Renal cortex interstitium (tissue), 11 donors: ENCODE data around the gene KIF26A. TPM values are rescaled to one million over a fixed set of nuclear protein-coding genes. Genes with fewer than 3 reads are reported as not detected.
"Not testable (repeated sequence)": the region's sequence is repeated elsewhere in the genome, so short reads cannot be mapped to it uniquely, and the experiment has no call there.

ENCODE experiments used
- DNase-seq, 11 donors: peaks; one replicate each; pipeline ENCODE4 v3.0.0-alpha.2; 2013; ENCODE audit warnings: low read depth in 9 of 11, low spot score in 4 of 11; ENCODE audit errors: extremely low read depth in 1 of 11
- polyA plus RNA-seq, 3 donors: library from polyadenylated mRNA; unstranded; fragments of 120-200 nt; gene quantifications; one replicate each; pipeline ENCODE4 v1.2.1, GENCODE V29; 2013; ENCODE audit not compliant: insufficient read length in 3 of 3

The KIF26A gene
- polyA plus RNA-seq, 3 donors: 6.2 to 14.3 (median 12.8) TPM

GRCh38 chr14:104221636-104222369, 83.4 kb downstream of the KIF26A start:
- DNase-seq: no peak

GRCh38 chr14:104222396-104223036, 84.1 kb downstream of the KIF26A start:
- DNase-seq: no peak

- DNase-seq: peak in 8 of 11 donors; percentile 51 to 71 (median 64)
Observed at GRCh38 chr14:104223101-104224041, 85.0 kb downstream of the KIF26A start.

- no peak for DNase-seq
Observed at GRCh38 chr14:104224131-104224505, 85.7 kb downstream of the KIF26A start.

- no peak for DNase-seq
Observed at GRCh38 chr14:104224506-104225277, 86.3 kb downstream of the KIF26A start.

- DNase-seq: not testable (repeated sequence)
Observed at GRCh38 chr14:104225278-104226190, 87.1 kb downstream of the KIF26A start.

- DNase-seq: no peak
Observed at GRCh38 chr14:104226421-104227383, 88.3 kb downstream of the KIF26A start.

GRCh38 chr14:104227806-104228205, 89.4 kb downstream of the KIF26A start:
- DNase-seq: no peak

- no peak for DNase-seq
Observed at GRCh38 chr14:104228221-104228620, 89.8 kb downstream of the KIF26A start.

GRCh38 chr14:104228716-104229533, 90.5 kb downstream of the KIF26A start:
- DNase-seq: no peak

GRCh38 chr14:104229534-104230055, 91.2 kb downstream of the KIF26A start:
- no peak for DNase-seq

- no peak for DNase-seq
Observed at GRCh38 chr14:104230119-104230815, 91.9 kb downstream of the KIF26A start.
